ENCODE measurements around the gene CHMP1A.
"Not testable (repeated sequence)": the region's sequence is repeated elsewhere in the genome, so short reads cannot be mapped to it uniquely, and the experiment has no call there.

Gene CHMP1A

DNA sequence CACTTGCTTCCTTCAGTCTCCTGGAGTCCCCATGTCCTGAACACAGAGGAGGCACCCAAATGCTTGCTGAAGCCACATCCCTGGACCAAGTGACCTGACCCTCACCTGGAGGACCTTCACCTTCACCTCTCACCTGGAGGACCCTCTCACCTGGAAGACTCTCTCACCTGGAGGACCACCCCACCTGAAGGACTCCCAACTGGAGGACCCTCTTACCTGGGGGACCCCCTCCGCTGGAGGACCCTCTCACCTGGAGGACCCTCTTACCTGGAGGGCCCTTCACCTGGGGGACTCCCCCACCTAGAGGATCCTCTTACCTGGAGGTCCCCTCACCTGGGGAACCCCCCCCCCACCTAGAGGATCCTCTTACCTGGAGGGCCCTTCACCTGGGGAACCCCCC, 28.4 kb upstream of the CHMP1A start:
- no peak for DNase-seq (ENCODE audit: low read depth)
- TF ChIP-seq, protein P1, sequence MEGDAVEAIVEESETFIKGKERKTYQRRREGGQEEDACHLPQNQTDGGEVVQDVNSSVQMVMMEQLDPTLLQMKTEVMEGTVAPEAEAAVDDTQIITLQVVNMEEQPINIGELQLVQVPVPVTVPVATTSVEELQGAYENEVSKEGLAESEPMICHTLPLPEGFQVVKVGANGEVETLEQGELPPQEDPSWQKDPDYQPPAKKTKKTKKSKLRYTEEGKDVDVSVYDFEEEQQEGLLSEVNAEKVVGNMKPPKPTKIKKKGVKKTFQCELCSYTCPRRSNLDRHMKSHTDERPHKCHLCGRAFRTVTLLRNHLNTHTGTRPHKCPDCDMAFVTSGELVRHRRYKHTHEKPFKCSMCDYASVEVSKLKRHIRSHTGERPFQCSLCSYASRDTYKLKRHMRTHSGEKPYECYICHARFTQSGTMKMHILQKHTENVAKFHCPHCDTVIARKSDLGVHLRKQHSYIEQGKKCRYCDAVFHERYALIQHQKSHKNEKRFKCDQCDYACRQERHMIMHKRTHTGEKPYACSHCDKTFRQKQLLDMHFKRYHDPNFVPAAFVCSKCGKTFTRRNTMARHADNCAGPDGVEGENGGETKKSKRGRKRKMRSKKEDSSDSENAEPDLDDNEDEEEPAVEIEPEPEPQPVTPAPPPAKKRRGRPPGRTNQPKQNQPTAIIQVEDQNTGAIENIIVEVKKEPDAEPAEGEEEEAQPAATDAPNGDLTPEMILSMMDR (IDR thresholded peaks at IDR 0.05; ENCODE audit: low read depth, low read length, missing control alignments), result no peak
- H3K4me3 ChIP-seq (ENCODE audit: low read depth, low read length), result no peak overlapping the region

DNA sequence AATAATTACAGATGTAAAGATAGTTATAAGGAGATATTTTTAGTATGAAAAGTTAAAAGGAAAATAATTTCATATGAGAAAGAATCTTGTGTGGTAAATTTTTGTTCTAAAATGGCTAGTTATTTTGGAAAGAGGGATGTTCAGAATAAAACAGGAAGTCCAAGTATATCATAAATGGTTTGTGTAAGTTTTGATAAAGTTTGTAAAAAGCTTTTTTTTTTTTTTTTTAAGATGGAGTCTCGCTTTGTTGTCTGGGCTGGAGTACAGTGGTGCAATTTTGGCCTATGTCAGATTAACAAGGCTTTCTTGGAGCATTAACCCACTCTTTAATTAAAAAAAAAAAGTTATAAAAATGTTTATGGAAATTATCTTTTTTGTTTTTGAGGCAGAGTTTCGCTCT, 20.8 kb upstream of the CHMP1A start:
- no peak for DNase-seq (ENCODE audit: low read depth)
- no peak overlapping the region for H3K4me3 ChIP-seq (ENCODE audit: low read depth, low read length)
- TF ChIP-seq, protein P1 (IDR thresholded peaks at IDR 0.05; ENCODE audit: low read depth, low read length, missing control alignments), result no peak

DNA sequence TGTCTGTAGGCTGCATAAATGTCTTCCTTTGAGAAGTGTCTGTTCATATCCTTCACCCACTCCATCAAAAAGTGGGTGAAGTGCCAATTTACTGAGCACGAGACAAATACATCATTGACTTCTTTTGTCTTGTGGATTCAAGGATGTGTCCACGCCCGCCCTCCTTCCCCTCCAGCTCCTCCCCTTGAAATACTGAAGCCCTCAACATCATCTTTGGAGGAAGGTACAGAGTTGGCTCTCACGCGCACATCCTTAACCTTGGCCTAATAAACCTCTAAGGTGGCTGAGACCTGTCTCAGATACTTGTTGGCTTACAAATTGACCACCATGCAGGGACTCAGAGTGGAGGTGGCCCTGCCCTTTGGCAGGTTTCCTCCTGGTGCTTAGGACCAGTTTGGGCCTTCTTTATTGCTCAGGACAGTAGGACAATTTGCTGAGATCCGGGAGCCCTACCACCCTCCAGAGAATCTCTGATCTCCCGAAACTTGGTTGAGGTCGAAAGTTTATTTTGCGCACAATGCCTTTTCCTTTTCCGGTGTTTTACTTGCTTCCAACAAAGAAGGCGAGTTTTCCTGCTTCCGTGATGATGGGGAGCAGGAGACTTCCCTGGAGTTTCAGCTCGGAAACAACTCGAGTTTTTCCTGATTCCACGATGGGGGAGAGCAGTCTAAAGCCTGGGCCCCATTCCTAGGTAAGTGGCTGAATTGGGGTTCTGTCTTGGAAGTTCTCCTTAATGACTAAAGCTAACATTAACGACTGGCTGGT, 14.9 kb upstream of the CHMP1A start:
- H3K4me3 ChIP-seq (ENCODE audit: low read depth, low read length), result no peak overlapping the region
- TF ChIP-seq, protein P1 (IDR thresholded peaks at IDR 0.05; ENCODE audit: low read depth, low read length, missing control alignments), result no peak
- DNase-seq (ENCODE audit: low read depth), result no peak

DNA sequence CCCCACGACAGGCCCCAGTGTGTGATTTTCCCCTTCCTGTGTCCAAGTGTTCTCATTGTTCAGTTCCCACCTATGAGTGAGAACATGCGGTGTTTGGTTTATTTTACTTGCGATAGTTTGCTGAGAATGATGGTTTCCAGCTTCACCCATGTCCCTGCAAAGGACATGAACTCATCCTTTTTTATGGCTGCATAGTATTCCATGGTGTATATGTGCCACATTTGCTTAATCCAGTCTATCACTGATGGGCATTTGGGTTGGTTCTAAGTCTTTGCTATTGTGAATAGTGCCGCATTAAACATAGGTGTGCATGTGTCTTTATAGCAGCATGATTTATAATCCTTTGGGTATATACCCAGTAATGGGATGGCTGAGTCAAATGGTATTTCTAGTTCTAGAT, 14.1 kb upstream of the CHMP1A start:
- H3K4me3 ChIP-seq (ENCODE audit: low read depth, low read length); DNase-seq (ENCODE audit: low read depth): not testable (repeated sequence)

DNA sequence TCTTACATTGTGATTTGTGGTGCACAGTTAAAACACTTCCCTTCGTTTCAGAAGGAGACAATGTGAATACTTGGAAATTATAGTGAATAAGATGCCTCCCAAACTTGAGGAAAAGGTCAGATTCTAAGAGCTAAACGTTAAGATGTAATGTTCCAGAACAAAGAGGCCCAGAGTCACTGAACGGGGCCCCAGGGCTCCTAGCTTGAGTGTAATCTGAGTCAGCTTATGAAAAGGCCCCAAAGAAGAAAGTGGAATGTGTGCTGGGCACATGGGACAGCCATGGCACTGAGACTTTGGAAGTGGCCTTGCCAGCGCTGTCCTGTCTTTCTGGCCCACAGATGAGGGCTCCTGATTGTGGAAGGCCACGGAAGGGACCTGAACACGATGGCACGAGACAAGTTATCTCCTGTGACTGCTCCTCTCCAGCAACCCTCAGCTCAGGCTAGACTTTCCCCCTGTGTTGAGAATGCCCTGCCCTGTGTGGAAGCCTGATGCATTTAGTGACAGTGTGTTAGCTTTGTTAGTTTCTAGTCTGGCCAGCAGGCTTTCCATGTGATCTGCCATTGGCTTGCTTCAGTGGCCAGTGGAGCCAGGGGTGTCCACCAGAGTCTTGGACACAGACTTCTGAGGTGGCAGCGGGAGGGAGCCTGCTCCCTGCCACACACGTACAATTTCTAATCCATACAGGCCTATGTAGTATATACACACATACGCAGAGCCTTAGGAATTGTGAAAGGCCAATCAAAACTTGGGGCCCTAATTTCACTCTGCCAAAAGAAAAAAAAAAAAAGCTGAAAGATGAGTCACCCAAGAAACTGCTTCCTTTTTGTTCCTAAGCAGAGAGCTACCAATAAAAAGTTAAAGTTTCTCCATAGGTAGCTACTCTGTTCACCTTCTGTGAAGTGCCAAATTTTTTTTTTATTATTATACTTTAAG, 13.3 kb upstream of the CHMP1A start:
- DNase-seq (ENCODE audit: low read depth), result no peak
- TF ChIP-seq, protein P1 (IDR thresholded peaks at IDR 0.05; ENCODE audit: low read depth, low read length, missing control alignments), result no peak

DNA sequence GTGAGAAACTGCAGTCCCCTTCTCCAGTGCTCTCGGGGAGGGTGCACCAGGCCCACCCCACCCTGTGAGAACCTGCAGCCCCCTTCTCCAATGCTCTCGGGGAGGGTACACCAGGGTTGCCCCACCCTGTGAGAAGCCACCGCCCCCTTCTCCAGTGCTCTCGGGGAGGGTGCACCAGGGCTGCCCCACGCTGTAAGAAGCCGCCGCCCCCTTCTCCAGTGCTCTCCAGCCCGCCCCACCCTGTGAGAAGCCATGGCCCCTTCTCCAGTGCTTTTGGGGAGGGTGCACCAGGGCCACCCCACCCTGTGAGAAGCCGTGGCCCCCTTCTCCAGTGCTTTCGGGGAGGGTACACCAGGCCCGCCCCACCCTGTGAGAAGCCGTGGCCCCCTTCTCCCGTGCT, 12.2 kb upstream of the CHMP1A start:
- no peak for DNase-seq (ENCODE audit: low read depth)
- TF ChIP-seq, protein P1 (IDR thresholded peaks at IDR 0.05; ENCODE audit: low read depth, low read length, missing control alignments), result no peak
- H3K4me3 ChIP-seq (ENCODE audit: low read depth, low read length), result no peak overlapping the region

More for the DNA sequence above, 13.3 kb upstream of the CHMP1A start:
- no peak overlapping the region for H3K4me3 ChIP-seq (ENCODE audit: low read depth, low read length)

DNA sequence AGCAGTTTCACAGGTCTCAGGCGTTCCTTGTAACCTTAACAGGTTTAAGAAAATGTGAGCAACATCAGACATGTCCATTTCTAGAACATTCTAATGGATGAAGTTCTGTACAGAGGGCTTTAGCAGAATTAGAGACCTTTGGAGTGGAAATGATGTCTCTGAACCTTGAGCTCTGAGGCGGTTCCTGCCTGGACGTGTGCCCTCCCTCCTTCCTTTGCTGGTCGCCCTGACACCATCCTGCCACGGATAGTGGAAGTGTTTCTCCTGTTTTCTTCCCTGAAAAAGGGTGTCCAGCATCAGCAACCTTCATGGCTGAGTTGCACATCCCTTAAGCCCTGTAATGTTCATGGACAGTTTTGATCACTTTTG, 11.3 kb upstream of the CHMP1A start:
- no peak overlapping the region for H3K4me3 ChIP-seq (ENCODE audit: low read depth, low read length)
- TF ChIP-seq, protein P1 (IDR thresholded peaks at IDR 0.05; ENCODE audit: low read depth, low read length, missing control alignments), result no peak
- no peak for DNase-seq (ENCODE audit: low read depth)
